GM12878 (cell line): ENCODE measurements around the gene PHLDA3. TPM values are rescaled to one million over a fixed set of nuclear protein-coding genes. Genes with fewer than 3 reads are reported as not detected.

Experiments used
- CEBPB ChIP-seq, 2 experiments: fragments of 150-350 bp in 1 of 2; IDR thresholded peaks; 2 replicates each; pipeline ENCODE4 v1.6.1; 2012 to 2014; ENCODE audit warnings: low read depth in 2 of 2, low read length in 2 of 2, borderline replicate concordance in 1 of 2, inconsistent platforms in 1 of 2
- DPF2 ChIP-seq: fragments of 450-650 bp; IDR thresholded peaks from 2 replicates; pipeline ENCODE4 v1.6.1; 2017; ENCODE audit warnings: mild to moderate bottlenecking
- EP300 ChIP-seq, 2 experiments: fragments of 150-350 bp in 1 of 2; IDR thresholded peaks; 2 replicates each; pipeline ENCODE4 v1.6.1; 2011 to 2012; ENCODE audit warnings: low read depth in 2 of 2, low read length in 2 of 2, borderline replicate concordance in 1 of 2, improper control_type of control experiment in 1 of 2, inconsistent platforms in 1 of 2; ENCODE audit not compliant: control insufficient read depth in 1 of 2
- FOXK2 ChIP-seq: fragments of 450-650 bp; IDR thresholded peaks from 2 replicates; pipeline ENCODE4 v1.6.1; 2017; ENCODE audit warnings: mild to moderate bottlenecking, moderate library complexity
- GATAD2B ChIP-seq: fragments of 450-650 bp; conservative IDR thresholded peaks from 2 replicates; pipeline ENCODE4 v1.6.1; 2017; ENCODE audit warnings: low read depth, mild to moderate bottlenecking, moderate library complexity
- HDAC6 ChIP-seq: fragments of 200-600 bp; sonication (generic); IDR thresholded peaks from one replicate; pipeline ENCODE4 v1.8.0; 2017; ENCODE audit warnings: antibody characterized with exemption; ENCODE audit not compliant: unreplicated experiment
- HDGF ChIP-seq: fragments of 450-650 bp; IDR thresholded peaks from 2 replicates; pipeline ENCODE4 v1.6.1; 2016; ENCODE audit warnings: antibody characterized with exemption
- HSF1 ChIP-seq: fragments of 150-350 bp; IDR thresholded peaks from 2 replicates; pipeline ENCODE4 v1.6.1; 2014; ENCODE audit warnings: mild to moderate bottlenecking, low read depth, low read length
- IKZF1 ChIP-seq: fragments of 450-650 bp; conservative IDR thresholded peaks from 2 replicates; pipeline ENCODE4 v1.6.1; 2017; ENCODE audit warnings: antibody characterized with exemption, mild to moderate bottlenecking
- IRF5 ChIP-seq: fragments of 450-650 bp; IDR thresholded peaks from 2 replicates; pipeline ENCODE4 v1.6.1; 2017; ENCODE audit warnings: borderline replicate concordance
- KAT2A ChIP-seq: conservative IDR thresholded peaks from 2 replicates; pipeline ENCODE4 v1.6.1; 2011; ENCODE audit warnings: low read depth, low read length; ENCODE audit not compliant: control insufficient read depth
- KLF5 ChIP-seq: fragments of 450-650 bp; IDR thresholded peaks from 2 replicates; pipeline ENCODE4 v1.6.1; 2014; ENCODE audit warnings: mild to moderate bottlenecking; ENCODE audit not compliant: partially characterized antibody
- PML ChIP-seq: IDR thresholded peaks from 2 replicates; pipeline ENCODE4 v1.6.1; 2012; ENCODE audit warnings: low read length, inconsistent platforms
- RELA ChIP-seq: fragments of 450-650 bp; IDR thresholded peaks from 2 replicates; pipeline ENCODE4 v1.8.0; 2014; ENCODE audit warnings: borderline replicate concordance; ENCODE audit not compliant: partially characterized antibody
- SIN3A ChIP-seq: IDR thresholded peaks from 2 replicates; pipeline ENCODE4 v1.6.1; 2012; ENCODE audit warnings: low read depth, low read length, improper control_type of control experiment
- SPI1 ChIP-seq: IDR thresholded peaks from 2 replicates; pipeline ENCODE4 v1.6.1; 2011; ENCODE audit warnings: low read depth, mild to moderate bottlenecking, low read length, moderate library complexity, borderline replicate concordance; ENCODE audit not compliant: insufficient read depth
- SREBF1 ChIP-seq: IDR thresholded peaks from 2 replicates; pipeline ENCODE4 v1.6.1; 2012; ENCODE audit warnings: mild to moderate bottlenecking, low read length
- TARDBP ChIP-seq: IDR thresholded peaks from 2 replicates; pipeline ENCODE4 v1.6.1; 2016; ENCODE audit warnings: borderline replicate concordance
- TCF7 ChIP-seq: IDR thresholded peaks from 2 replicates; pipeline ENCODE4 v1.6.1; 2014; ENCODE audit warnings: antibody characterized with exemption, borderline replicate concordance
- ZBED1 ChIP-seq: IDR thresholded peaks from 2 replicates; pipeline ENCODE4 v1.6.1; 2016; ENCODE audit warnings: borderline replicate concordance
- ZBTB4 ChIP-seq: fragments of 450-650 bp; formaldehyde crosslinking; IDR thresholded peaks from 2 replicates; pipeline ENCODE4 v1.4.0; 2022; ENCODE audit warnings: mild to moderate bottlenecking, moderate library complexity
- ZNF217 ChIP-seq: fragments of 450-650 bp; IDR thresholded peaks from 2 replicates; pipeline ENCODE4 v1.6.1; 2017; ENCODE audit warnings: antibody characterized with exemption, mild to moderate bottlenecking
- polyA plus RNA-seq, 11 experiments: library from polyadenylated mRNA; depleted of rRNA in 4 of 11; unstranded in 6 of 11; stranded (reverse) in 5 of 11; fragments of >200 nt; fragmentation: Nextera tagmentation in 4 of 11; fragmentation: Illumina TruSeq in 1 of 11; extraction: Ambion mirVana in 4 of 11; extraction: Trizol in 1 of 11; gene quantifications; 1 replicate in 1 of 11; 2 replicates in 10 of 11; pipeline versions ENCODE4 v1.2.1 to v1.2.3, GENCODE V29; 2011 to 2016; ENCODE audit warnings: inconsistent platforms in 2 of 11, missing spikeins in 2 of 11, low read depth in 1 of 11
- total RNA-seq, 4 experiments: library from RNA; depleted of rRNA in 3 of 4; stranded (reverse); fragments of >200 nt in 3 of 4; fragmentation: Illumina TruSeq in 1 of 4; extraction: Trizol in 1 of 4; gene quantifications; 2 replicates each; pipeline versions ENCODE4 v1.2.1 to v1.2.3, GENCODE V29; 2013 to 2021

Gene PHLDA3
- total and polyA plus RNA-seq, 10 of the 15 experiments (the other 5 are each of a cell fraction or from before 2014, with no cell fraction given): 0.60 to 57.4 (median 21.8) TPM

GRCh38 chr1:201456499-201457309 lies 12.3 kb downstream of the PHLDA3 start (continued):
- peak; percentile 71; the same call in 1 of the 2 replicates for TF ChIP-seq SPI1
- TF ChIP-seq SIN3A: no peak
- no peak for TF ChIP-seq PML
- no peak for TF ChIP-seq IRF5
- no peak for TF ChIP-seq ZBED1
- no peak for TF ChIP-seq ZBTB4 (CRISPR knock-in tag)
- 0 out of 2 replicates have a peak, but pooled peaks have one; percentile 33 for TF ChIP-seq HDGF
- no peak for TF ChIP-seq RELA
- TF ChIP-seq KLF5: no peak
- no peak for TF ChIP-seq TCF7
- TF ChIP-seq CEBPB (IDR thresholded peaks at IDR 0.05; ENCODE audit: borderline replicate concordance in 1 of 2, low read depth in 2 of 2, low read length in 2 of 2): no peak
- TF ChIP-seq KAT2A: no peak
- no peak for TF ChIP-seq GATAD2B
- peak; percentile 82 for TF ChIP-seq IKZF1
- no peak for TF ChIP-seq SREBF1
- TF ChIP-seq FOXK2: no peak
- TF ChIP-seq DPF2: peak; percentile 52; the same call in 1 of the 2 replicates
- no peak for TF ChIP-seq TARDBP
- no peak for TF ChIP-seq HSF1
- TF ChIP-seq ZNF217: no peak
- TF ChIP-seq EP300 (IDR thresholded peaks at IDR 0.05; ENCODE audit: borderline replicate concordance in 1 of 2, control insufficient read depth in 1 of 2, low read depth in 2 of 2, low read length in 2 of 2): no peak
- TF ChIP-seq HDAC6: no peak
